ENCODE data around the gene NOSTRIN.

DNA sequence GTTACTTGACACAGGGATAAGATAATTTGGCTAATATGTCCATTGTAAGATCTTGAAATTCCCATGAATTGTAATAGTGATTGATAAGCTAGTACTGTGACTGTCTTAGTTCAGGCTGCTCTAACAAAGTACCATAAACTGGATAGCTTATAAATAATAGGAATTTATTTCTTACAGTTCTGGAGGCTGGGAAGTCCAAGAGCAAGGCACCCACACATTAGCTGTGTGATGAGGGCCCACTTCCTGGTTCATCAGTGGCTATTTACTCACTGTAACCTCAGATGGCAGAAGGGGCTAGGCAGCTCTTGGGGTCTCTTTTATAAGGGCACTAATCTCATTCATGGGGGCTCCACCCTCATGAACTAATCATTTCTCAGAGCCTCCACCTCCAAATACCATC is 28.5 kb downstream of the NOSTRIN start:
- TF ChIP-seq, protein P1, sequence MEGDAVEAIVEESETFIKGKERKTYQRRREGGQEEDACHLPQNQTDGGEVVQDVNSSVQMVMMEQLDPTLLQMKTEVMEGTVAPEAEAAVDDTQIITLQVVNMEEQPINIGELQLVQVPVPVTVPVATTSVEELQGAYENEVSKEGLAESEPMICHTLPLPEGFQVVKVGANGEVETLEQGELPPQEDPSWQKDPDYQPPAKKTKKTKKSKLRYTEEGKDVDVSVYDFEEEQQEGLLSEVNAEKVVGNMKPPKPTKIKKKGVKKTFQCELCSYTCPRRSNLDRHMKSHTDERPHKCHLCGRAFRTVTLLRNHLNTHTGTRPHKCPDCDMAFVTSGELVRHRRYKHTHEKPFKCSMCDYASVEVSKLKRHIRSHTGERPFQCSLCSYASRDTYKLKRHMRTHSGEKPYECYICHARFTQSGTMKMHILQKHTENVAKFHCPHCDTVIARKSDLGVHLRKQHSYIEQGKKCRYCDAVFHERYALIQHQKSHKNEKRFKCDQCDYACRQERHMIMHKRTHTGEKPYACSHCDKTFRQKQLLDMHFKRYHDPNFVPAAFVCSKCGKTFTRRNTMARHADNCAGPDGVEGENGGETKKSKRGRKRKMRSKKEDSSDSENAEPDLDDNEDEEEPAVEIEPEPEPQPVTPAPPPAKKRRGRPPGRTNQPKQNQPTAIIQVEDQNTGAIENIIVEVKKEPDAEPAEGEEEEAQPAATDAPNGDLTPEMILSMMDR (IDR thresholded peaks at IDR 0.05 in 4 of 5, conservative IDR thresholded peaks at IDR 0.05 in 1 of 5) = no peak
- TF ChIP-seq POLR2A (IDR thresholded peaks at IDR 0.05) = no peak

Data from gastrocnemius medialis (tissue), 4 donors.